IMR-90 (cell line): ENCODE results near the gene LRRC34. TPM values are rescaled to one million over a fixed set of nuclear protein-coding genes. Genes with fewer than 3 reads are reported as not detected.

Experiments used
- ATAC-seq: fragments of 200-7000 bp; cut with Tn5 transposase; 2 replicates; pipeline ENCODE4 v1.9.1; 2020; ENCODE audit warnings: low read depth, mild to moderate bottlenecking, moderate library complexity
- BruUV-seq: library from RNA; stranded (reverse); fragments of 400-500 nt; replicated peaks from 2 replicates; lab custom pipeline; 2021; lab: Mats Ljungman, UMichigan
- CTCF ChIA-PET: fragments of 300-600 bp; formaldehyde crosslinking; extraction: SDS; loops from one replicate; lab custom pipeline; 2021; ENCODE audit warnings: antibody characterized with exemption; lab: Yijun Ruan, JAX
- POLR2A ChIA-PET: fragments of 300-600 bp; sonication (Branson Sonifier 250); formaldehyde crosslinking; loops from one replicate; lab custom pipeline; 2022; ENCODE audit warnings: antibody characterized with exemption; ENCODE audit not compliant: unreplicated experiment; lab: Charles Lee
- DNase-seq: peaks from one replicate; pipeline ENCODE4 v3.0.0; 2013
- H2AFZ ChIP-seq: replicated peaks from 2 replicates; pipeline ENCODE3; 2013; ENCODE audit warnings: low read length, mild to moderate bottlenecking; ENCODE audit not compliant: poor library complexity
- H2AK5ac ChIP-seq: 2 replicates; pipeline ENCODE4 v1.6.1; 2013; ENCODE audit warnings: low read depth, low read length, inconsistent platforms
- H2AK9ac ChIP-seq: replicated peaks from 2 replicates; pipeline ENCODE3; 2013; ENCODE audit warnings: mild to moderate bottlenecking, low read depth, low read length, moderate library complexity; ENCODE audit not compliant: poor library complexity
- H2BK120ac ChIP-seq: 2 replicates; pipeline ENCODE4 v1.6.1; 2013; ENCODE audit warnings: low read depth, low read length, inconsistent platforms
- H2BK15ac ChIP-seq: 3 replicates; pipeline ENCODE4 v1.6.1; 2013; ENCODE audit warnings: low read depth, low read length, inconsistent platforms
- H2BK20ac ChIP-seq: 2 replicates; pipeline ENCODE4 v1.6.1; 2013; ENCODE audit warnings: low read depth, mild to moderate bottlenecking, inconsistent platforms, low read length, moderate library complexity
- H2BK5ac ChIP-seq: 2 replicates; pipeline ENCODE4 v1.6.1; 2013; ENCODE audit warnings: mild to moderate bottlenecking, low read depth, low read length, inconsistent platforms; ENCODE audit not compliant: poor library complexity, severe bottlenecking
- H3K14ac ChIP-seq: replicated peaks from 2 replicates; pipeline ENCODE4 v1.6.1; 2013; ENCODE audit warnings: low read depth, low read length, inconsistent platforms
- H3K18ac ChIP-seq: 2 replicates; pipeline ENCODE4 v1.6.1; 2013; ENCODE audit warnings: low read depth, low read length, control low read depth
- H3K23ac ChIP-seq: 2 replicates; pipeline ENCODE4 v1.6.1; 2013; ENCODE audit warnings: low read depth, low read length, inconsistent platforms
- H3K27ac ChIP-seq: 2 replicates; pipeline ENCODE4 v1.5.1; 2013; ENCODE audit warnings: mild to moderate bottlenecking, control low read depth, low read length; ENCODE audit not compliant: insufficient read depth
- H3K27me3 ChIP-seq: 2 replicates; pipeline ENCODE4 v1.6.1; 2013; ENCODE audit warnings: low read length; ENCODE audit not compliant: control insufficient read depth, insufficient read depth
- H3K36me3 ChIP-seq: 2 replicates; pipeline ENCODE4 v1.6.1; 2013; ENCODE audit warnings: low read length, mixed read lengths; ENCODE audit not compliant: control insufficient read depth, insufficient read depth
- H3K4ac ChIP-seq: 2 replicates; pipeline ENCODE4 v1.6.1; 2013; ENCODE audit warnings: low read depth, low read length, inconsistent platforms
- H3K4me1 ChIP-seq: 2 replicates; pipeline ENCODE4 v1.6.1; 2013; ENCODE audit warnings: low read length, mixed read lengths; ENCODE audit not compliant: control insufficient read depth, insufficient read depth
- H3K4me2 ChIP-seq: 2 replicates; pipeline ENCODE4 v1.6.1; 2013; ENCODE audit warnings: low read depth, mild to moderate bottlenecking, control low read depth, low read length, moderate library complexity
- H3K4me3 ChIP-seq: 2 replicates; pipeline ENCODE4 v1.5.1; 2013; ENCODE audit warnings: low read depth, mild to moderate bottlenecking, control low read depth, low read length, moderate library complexity; ENCODE audit not compliant: insufficient read depth
- H3K56ac ChIP-seq: 2 replicates; pipeline ENCODE4 v1.6.1; 2013; ENCODE audit warnings: low read length, inconsistent platforms; ENCODE audit not compliant: insufficient read depth; ENCODE audit errors: extremely low read depth
- H3K79me1 ChIP-seq, 2 experiments: 2 replicates each; pipeline ENCODE4 v1.6.1; 2013; ENCODE audit warnings: low read length in 2 of 2, inconsistent platforms in 1 of 2, low read depth in 1 of 2
- H3K9ac ChIP-seq: 2 replicates; pipeline ENCODE4 v1.6.1; 2013; ENCODE audit warnings: low read depth, low read length, control low read depth
- H3K9me1 ChIP-seq: 2 replicates; pipeline ENCODE4 v1.6.1; 2013; ENCODE audit warnings: low read length, inconsistent platforms; ENCODE audit not compliant: insufficient read depth
- H3K9me3 ChIP-seq: 2 replicates; pipeline ENCODE4 v1.6.1; 2013; ENCODE audit warnings: low read length; ENCODE audit not compliant: control insufficient read depth, insufficient read depth
- H4K20me1 ChIP-seq: 2 replicates; pipeline ENCODE4 v1.6.1; 2013; ENCODE audit warnings: low read length, inconsistent platforms; ENCODE audit not compliant: insufficient read depth
- H4K5ac ChIP-seq: 2 replicates; pipeline ENCODE4 v1.6.1; 2013; ENCODE audit warnings: mild to moderate bottlenecking, low read depth, low read length, control low read depth
- H4K8ac ChIP-seq, 2 experiments: 2 replicates each; pipeline ENCODE4 v1.6.1; 2013; ENCODE audit warnings: low read depth in 2 of 2, low read length in 2 of 2, control low read depth in 1 of 2, inconsistent platforms in 1 of 2
- H4K91ac ChIP-seq: 2 replicates; pipeline ENCODE4 v1.6.1; 2013; ENCODE audit warnings: low read depth, low read length, inconsistent platforms; ENCODE audit not compliant: insufficient read depth
- CHD1 ChIP-seq: IDR thresholded peaks from 2 replicates; pipeline ENCODE4 v1.6.1; 2012; ENCODE audit warnings: low read depth, low read length, improper control_type of control experiment
- CTCF ChIP-seq: conservative IDR thresholded peaks from 2 replicates; pipeline ENCODE4 v1.5.1; 2012; ENCODE audit warnings: mild to moderate bottlenecking, low read depth, low read length, improper control_type of control experiment
- ELK1 ChIP-seq: fragments of 150-350 bp; IDR thresholded peaks from 2 replicates; pipeline ENCODE4 v1.6.1; 2016; ENCODE audit warnings: low read depth, mild to moderate bottlenecking, low read length, moderate library complexity, borderline replicate concordance
- FOS ChIP-seq: fragments of 150-350 bp; IDR thresholded peaks from 2 replicates; pipeline ENCODE4 v1.6.1; 2016; ENCODE audit warnings: low read depth, low read length
- MAZ ChIP-seq: IDR thresholded peaks from 2 replicates; pipeline ENCODE4 v1.6.1; 2012; ENCODE audit warnings: low read depth, mild to moderate bottlenecking, low read length, improper control_type of control experiment, moderate library complexity, borderline replicate concordance
- MXI1 ChIP-seq: IDR thresholded peaks from 2 replicates; pipeline ENCODE4 v1.6.1; 2012; ENCODE audit warnings: low read depth, mild to moderate bottlenecking, low read length, moderate library complexity, borderline replicate concordance
- RAD21 ChIP-seq: IDR thresholded peaks from 2 replicates; pipeline ENCODE4 v1.6.1; 2012; ENCODE audit warnings: low read length, improper control_type of control experiment
- RCOR1 ChIP-seq: IDR thresholded peaks from 2 replicates; pipeline ENCODE4 v1.6.1; 2012; ENCODE audit warnings: mild to moderate bottlenecking, low read length, improper control_type of control experiment; ENCODE audit not compliant: insufficient replicate concordance
- USF2 ChIP-seq: fragments of 150-350 bp; IDR thresholded peaks from 2 replicates; pipeline ENCODE4 v1.6.1; 2017; ENCODE audit warnings: mild to moderate bottlenecking, antibody characterized with exemption, low read length, low read depth
- WGBS, 2 experiments: methylation state at CpG; one replicate each; pipeline versions ENCODE4 v1.1.5 to v1.1.7; 2013; ENCODE audit warnings: missing lambda C conversion rate in 2 of 2; ENCODE audit not compliant: insufficient read length in 1 of 2; ENCODE audit errors: extremely low coverage in 2 of 2; 5-methylcytosine and 5-hydroxymethylcytosine counted together
- dilution Hi-C: fragments of 300-500 bp; cut with HindIII; formaldehyde crosslinking; loops from one replicate; pipeline ENCODE4 v1.14.3; 2018; ENCODE audit warnings: low sequenced_read_pairs; ENCODE audit not compliant: unreplicated experiment
- in situ Hi-C: fragments of 300-500 bp; cut with MboI; formaldehyde crosslinking; loops from 3 replicates; pipeline ENCODE4 v1.14.3; 2019; ENCODE audit warnings: low sequenced_read_pairs, inconsistent platforms, mixed read lengths
- intact Hi-C: fragments of 100-400 bp; cut with micrococcal nuclease; formaldehyde crosslinking; loops from 2 replicates; pipeline ENCODE4 v1.10.0; 2022
- polyA plus RNA-seq, 3 experiments: library from polyadenylated mRNA; depleted of rRNA; stranded (reverse); fragments of >200 nt; gene quantifications; 2 replicates each; pipeline ENCODE4 v1.2.3, GENCODE V29; 2012; ENCODE audit warnings: low replicate concordance in 1 of 3
- total RNA-seq: library from RNA; depleted of rRNA; stranded (reverse); fragments of >200 nt; gene quantifications from 2 replicates; pipeline ENCODE4 v1.2.3, GENCODE V29; 2012

The LRRC34 gene
- total and polyA plus RNA-seq, 2 of the 4 experiments (the other 2 are of a cell fraction) = 0.90 to 0.91 TPM

- POLR2A ChIA-PET = no interaction called here
- no peak overlapping the region for H2AK5ac ChIP-seq
- no peak overlapping the region for H3K14ac ChIP-seq
- TF ChIP-seq RCOR1 (no peak), ELK1 (no peak), MAZ (no peak), CHD1 (no peak), FOS (no peak), CTCF (no peak), MXI1 (no peak), RAD21 (no peak), USF2 (no peak)
- H3K23ac ChIP-seq = no peak overlapping the region
- H3K27me3 ChIP-seq = no peaks in the 10 kb centered on the region
- no peak overlapping the region for H2AK9ac ChIP-seq
- H4K91ac ChIP-seq = no peak overlapping the region
- no peak overlapping the region for H2AFZ ChIP-seq
- H3K9me1 ChIP-seq = no peaks in the 10 kb centered on the region
- no peaks in the 10 kb centered on the region for H3K79me1 ChIP-seq
- no TSS peak for BruUV-seq
- no peak overlapping the region for H4K5ac ChIP-seq
- no peaks in the 10 kb centered on the region for H3K9me3 ChIP-seq
- no peak overlapping the region for H3K4me2 ChIP-seq
- H2BK20ac ChIP-seq = no peak overlapping the region
- no peak for ATAC-seq
- dilution Hi-C loops = no loop called here
- no peak overlapping the region for H2BK120ac ChIP-seq
- no peak overlapping the region for H2BK5ac ChIP-seq
- CTCF ChIA-PET = no interaction called here
- no peak overlapping the region for H3K18ac ChIP-seq
- DNase-seq = no peak
- H4K8ac ChIP-seq = no peak overlapping the region
- no peak overlapping the region for H3K9ac ChIP-seq
- no peak overlapping the region for H3K4ac ChIP-seq
- WGBS, 2 experiments = 83% methylated on average over 1 of the region's 3 CpGs; no CpG with 5 or more reads in 1 of the 2 experiments
- no peak overlapping the region for H2BK15ac ChIP-seq
- in situ Hi-C loops = loop anchor here (25.0 kb wide), 1 partner anchor 1667 kb away; the partner anchor contains the start of gene GOLIM4
- intact Hi-C loops = no loop called here
- H3K27ac ChIP-seq = no peak overlapping the region
- no peaks in the 10 kb centered on the region for H4K20me1 ChIP-seq
- H3K56ac ChIP-seq = no peak overlapping the region
- no peak overlapping the region for H3K4me3 ChIP-seq
- H3K36me3 ChIP-seq = no peaks in the 10 kb centered on the region
- peaks cover 2% of the 10 kb centered on the region; the same call in 1 of the 2 replicates for H3K4me1 ChIP-seq
Observed at GRCh38 chr3:169754711-169755110, 58.0 kb downstream of the LRRC34 start.
